ENCODE data around the gene BOD1L2. TPM values are rescaled to one million over a fixed set of nuclear protein-coding genes. Genes with fewer than 3 reads are reported as not detected.

Gene BOD1L2
- total RNA-seq, 4 donors from 2014 or later: 0.18 TPM; not detected in 3

DNA sequence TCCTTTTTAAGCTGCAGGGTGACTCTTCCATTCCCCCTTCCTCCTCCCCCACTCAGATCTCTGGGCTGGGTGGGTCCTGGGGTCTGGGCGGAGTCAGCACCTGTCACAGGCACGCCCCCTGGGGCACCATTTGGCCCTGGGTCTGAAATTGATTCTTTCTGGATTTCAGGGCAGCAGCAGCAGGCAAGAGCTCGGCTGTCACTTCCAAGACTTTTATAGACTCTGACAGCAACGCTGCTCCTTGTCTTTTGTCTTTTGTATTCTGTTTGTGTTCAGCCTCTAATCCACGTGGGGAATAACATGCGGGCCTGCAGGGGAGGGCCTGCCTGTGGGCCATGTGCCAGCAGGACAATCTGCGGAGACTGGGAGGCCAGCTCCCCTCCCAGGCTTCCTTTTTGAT lies 3.9 kb downstream of the BOD1L2 start:
- H3K4me1 ChIP-seq: no peaks in the 10 kb centered on the region
- H3K27me3 ChIP-seq: no peaks in the 10 kb centered on the region
- no peak overlapping the region for H3K4me3 ChIP-seq
- no peak for DNase-seq
- no peak overlapping the region for H3K27ac ChIP-seq
- no peaks in the 10 kb centered on the region for H3K9me3 ChIP-seq
- no peaks in the 10 kb centered on the region for H3K36me3 ChIP-seq
- no peak for TF ChIP-seq POLR2A (IDR thresholded peaks at IDR 0.05)
- TF ChIP-seq, protein P1, sequence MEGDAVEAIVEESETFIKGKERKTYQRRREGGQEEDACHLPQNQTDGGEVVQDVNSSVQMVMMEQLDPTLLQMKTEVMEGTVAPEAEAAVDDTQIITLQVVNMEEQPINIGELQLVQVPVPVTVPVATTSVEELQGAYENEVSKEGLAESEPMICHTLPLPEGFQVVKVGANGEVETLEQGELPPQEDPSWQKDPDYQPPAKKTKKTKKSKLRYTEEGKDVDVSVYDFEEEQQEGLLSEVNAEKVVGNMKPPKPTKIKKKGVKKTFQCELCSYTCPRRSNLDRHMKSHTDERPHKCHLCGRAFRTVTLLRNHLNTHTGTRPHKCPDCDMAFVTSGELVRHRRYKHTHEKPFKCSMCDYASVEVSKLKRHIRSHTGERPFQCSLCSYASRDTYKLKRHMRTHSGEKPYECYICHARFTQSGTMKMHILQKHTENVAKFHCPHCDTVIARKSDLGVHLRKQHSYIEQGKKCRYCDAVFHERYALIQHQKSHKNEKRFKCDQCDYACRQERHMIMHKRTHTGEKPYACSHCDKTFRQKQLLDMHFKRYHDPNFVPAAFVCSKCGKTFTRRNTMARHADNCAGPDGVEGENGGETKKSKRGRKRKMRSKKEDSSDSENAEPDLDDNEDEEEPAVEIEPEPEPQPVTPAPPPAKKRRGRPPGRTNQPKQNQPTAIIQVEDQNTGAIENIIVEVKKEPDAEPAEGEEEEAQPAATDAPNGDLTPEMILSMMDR (IDR thresholded peaks at IDR 0.05): no peak

DNA sequence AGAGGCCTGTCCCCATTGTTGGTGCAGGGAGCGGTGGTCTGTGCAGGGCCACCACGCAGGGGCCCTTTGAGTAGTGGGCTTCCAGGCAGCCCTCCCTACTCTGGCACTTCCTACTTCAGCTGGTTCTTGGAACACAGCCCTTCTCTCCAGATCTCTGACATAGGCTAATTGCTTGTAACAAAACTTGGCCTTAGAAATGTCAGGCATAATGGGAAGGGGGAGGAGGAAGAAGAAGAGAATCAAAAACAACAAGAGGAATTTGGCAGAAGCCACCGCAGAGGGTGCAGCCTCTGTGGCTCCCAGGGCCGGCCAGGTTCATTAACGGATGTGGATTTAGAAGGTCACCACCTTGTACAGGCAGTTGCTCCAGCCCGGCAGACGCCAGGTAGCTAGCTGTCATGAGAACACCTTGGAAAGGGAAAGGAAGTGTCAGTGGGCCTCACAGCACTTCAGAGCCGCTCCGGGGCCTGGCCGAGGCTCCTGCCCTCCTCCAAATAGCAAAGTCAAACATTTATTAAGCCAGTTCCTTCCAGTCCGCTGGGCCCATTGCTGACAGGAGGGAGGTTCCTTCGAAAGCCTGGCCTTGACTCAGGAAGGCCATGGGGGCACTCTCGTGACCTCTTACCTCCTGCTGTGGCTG lies 7.4 kb downstream of the BOD1L2 start:
- no peak overlapping the region for H3K4me3 ChIP-seq
- H3K36me3 ChIP-seq: no peaks in the 10 kb centered on the region
- no peak for DNase-seq
- TF ChIP-seq, protein P1 (IDR thresholded peaks at IDR 0.05): no peak
- TF ChIP-seq POLR2A (IDR thresholded peaks at IDR 0.05): no peak
- no peaks in the 10 kb centered on the region for H3K27me3 ChIP-seq
- no peaks in the 10 kb centered on the region for H3K4me1 ChIP-seq
- H3K9me3 ChIP-seq: no peaks in the 10 kb centered on the region
- no peak overlapping the region for H3K27ac ChIP-seq

DNA sequence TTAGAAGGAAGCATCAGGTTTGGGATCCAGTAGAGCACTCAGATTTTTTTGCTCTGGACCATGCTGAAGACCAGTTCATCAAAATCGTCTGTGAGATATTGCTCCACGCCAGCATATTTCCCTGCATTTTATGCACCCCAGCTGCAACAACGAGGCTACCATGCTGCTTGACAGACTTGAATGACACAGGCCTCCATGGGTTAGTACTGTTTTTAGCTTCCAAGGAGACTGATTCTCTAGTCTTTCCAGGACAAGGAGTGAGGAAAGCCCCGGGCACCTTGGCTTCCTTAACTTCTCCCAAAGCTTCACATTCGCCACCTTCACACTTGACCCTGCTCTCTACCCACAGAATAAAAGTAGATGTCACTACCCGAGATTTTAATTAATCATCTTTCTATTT lies 17.5 kb downstream of the BOD1L2 start:
- H3K4me1 ChIP-seq: no peaks in the 10 kb centered on the region
- no peak for DNase-seq
- no peaks in the 10 kb centered on the region for H3K27me3 ChIP-seq
- no peak for TF ChIP-seq POLR2A (IDR thresholded peaks at IDR 0.05)
- H3K4me3 ChIP-seq: no peak overlapping the region
- no peaks in the 10 kb centered on the region for H3K9me3 ChIP-seq
- no peaks in the 10 kb centered on the region for H3K36me3 ChIP-seq
- no peak overlapping the region for H3K27ac ChIP-seq

DNA sequence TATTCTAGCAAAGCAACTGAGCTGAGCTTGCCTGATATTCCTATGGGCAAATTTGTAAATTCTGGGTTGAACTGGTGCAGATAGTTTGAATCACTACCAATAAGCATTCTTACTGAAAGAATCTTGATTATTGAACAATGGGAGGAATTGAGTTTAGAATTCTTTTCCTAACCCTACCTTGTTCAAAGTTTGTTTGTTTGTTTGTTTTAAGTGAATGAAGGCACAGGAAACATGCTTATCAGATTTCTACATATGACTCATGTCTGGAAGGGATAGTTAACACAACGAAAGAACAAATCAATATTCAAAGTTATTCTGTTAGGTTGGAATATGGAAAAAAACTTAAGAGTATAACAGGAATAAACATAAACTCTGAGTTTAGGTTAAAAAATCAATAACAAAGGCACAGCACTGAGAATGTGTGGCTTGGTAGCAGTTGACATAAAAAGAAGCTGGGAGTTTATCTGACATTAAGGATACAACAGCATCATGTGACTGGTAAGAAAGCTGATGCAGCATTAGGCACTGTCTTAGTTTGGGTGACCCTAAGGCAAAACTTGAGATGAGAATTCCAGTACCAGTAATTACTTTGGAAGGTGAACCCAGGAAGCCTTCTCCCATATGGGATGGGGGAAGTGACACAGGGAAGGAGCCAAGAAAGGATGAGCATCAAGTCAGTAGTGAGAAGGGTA lies 20.9 kb downstream of the BOD1L2 start:
- H3K27me3 ChIP-seq: no peaks in the 10 kb centered on the region
- DNase-seq: no peak
- no peak overlapping the region for H3K4me3 ChIP-seq
- H3K4me1 ChIP-seq: no peaks in the 10 kb centered on the region
- no peaks in the 10 kb centered on the region for H3K36me3 ChIP-seq
- H3K27ac ChIP-seq: no peak overlapping the region
- H3K9me3 ChIP-seq: no peaks in the 10 kb centered on the region
- TF ChIP-seq POLR2A (IDR thresholded peaks at IDR 0.05): no peak
- TF ChIP-seq, protein P1 (IDR thresholded peaks at IDR 0.05): no peak

DNA sequence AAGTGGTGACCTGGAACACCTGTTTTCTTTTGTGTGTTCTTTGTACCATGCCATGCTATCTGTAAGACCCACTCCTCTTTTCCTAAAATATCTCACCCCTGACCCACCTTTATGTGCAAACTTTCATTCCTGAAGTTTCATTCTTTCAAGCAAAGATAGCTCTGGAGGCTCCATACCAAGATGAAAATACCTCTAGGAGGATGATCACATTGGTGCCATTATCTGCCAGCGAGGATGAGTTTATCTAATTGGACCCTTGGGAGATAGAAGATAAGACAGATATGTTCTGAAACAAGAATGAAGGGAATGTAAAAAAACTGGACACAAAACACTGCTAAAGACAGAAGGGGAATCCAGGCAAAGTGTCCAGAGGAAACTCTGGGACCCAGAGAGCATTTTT lies 24.1 kb downstream of the BOD1L2 start:
- no peak overlapping the region for H3K27ac ChIP-seq
- no peaks in the 10 kb centered on the region for H3K27me3 ChIP-seq
- no peaks in the 10 kb centered on the region for H3K9me3 ChIP-seq
- H3K4me3 ChIP-seq: no peak overlapping the region
- TF ChIP-seq POLR2A (IDR thresholded peaks at IDR 0.05): no peak
- TF ChIP-seq, protein P1 (IDR thresholded peaks at IDR 0.05): no peak
- no peaks in the 10 kb centered on the region for H3K4me1 ChIP-seq
- DNase-seq: no peak
- no peaks in the 10 kb centered on the region for H3K36me3 ChIP-seq

DNA sequence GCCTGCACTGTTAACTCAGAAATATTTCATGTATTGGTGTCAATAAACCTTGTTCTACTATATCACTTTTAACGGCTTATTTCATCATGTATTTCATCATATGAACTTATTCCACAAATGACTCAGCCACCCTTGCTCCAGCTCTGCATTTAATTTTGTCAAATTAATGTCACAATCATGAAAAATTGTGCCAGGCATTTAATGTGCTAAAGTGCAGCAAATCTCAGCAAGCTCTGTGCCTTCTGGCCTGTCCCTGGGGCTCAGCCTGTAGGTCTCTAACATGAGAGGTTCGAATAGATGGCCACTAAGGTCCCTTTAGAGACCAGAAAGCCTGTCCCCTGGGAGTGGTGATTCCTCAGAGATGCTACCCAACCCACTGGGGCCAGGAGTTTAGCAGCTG lies 28.6 kb downstream of the BOD1L2 start:
- no peaks in the 10 kb centered on the region for H3K27me3 ChIP-seq
- no peaks in the 10 kb centered on the region for H3K36me3 ChIP-seq
- no peak overlapping the region for H3K4me3 ChIP-seq
- no peaks in the 10 kb centered on the region for H3K4me1 ChIP-seq
- DNase-seq: no peak
- H3K9me3 ChIP-seq: no peaks in the 10 kb centered on the region
- H3K27ac ChIP-seq: no peak overlapping the region
- no peak for TF ChIP-seq POLR2A (IDR thresholded peaks at IDR 0.05)
- TF ChIP-seq, protein P1 (IDR thresholded peaks at IDR 0.05): no peak
